ENCODE measurements around the gene APMAP. TPM values are rescaled to one million over a fixed set of nuclear protein-coding genes. Genes with fewer than 3 reads are reported as not detected.

APMAP gene
- total RNA-seq, 1 donor from 2014 or later = 76.3 TPM

DNA sequence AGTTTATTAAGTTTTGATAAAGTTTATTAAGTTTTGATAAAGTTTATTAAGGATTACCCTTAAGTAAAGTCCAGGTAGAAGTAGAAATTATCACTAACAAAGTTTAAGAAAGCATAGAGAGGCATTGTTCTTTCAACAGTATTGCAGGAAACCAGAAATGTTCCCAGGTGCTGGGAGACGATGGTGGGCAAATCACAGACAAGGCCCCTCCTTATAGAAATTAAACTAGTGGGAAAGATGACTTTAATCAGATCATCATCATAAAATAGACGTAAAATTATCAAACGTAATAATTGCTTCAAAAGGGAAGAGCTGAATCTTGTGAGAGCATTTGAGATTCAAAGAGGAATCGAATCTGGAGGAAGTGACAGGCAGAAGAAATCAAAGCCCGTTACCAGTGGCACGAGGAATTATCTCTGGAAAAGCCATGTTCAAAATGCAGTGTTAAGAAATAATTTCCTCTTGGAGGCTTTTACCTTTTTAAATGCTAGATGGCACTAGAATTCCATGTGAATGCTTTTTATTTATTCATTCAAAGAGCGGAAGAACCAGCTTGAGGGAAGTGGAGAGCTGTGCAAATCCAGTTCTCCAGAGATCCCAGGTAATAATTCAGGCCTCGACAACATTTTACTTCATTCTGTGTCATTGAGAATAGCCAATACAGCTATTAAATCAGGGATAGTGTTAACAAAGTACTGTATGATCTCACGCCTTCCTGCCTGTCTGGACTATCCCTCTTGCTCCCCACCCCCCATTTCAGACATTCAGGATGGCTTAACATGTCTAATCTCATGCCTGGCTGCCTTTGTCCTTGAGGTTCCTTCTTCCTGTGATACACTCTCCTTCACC lies 1.0 kb upstream of the APMAP start:
- Mint-ChIP-seq H3K27me3 (ENCODE audit: unreplicated experiment) (peaks cover 17% of the 10 kb centered on the region), H3K27ac (ENCODE audit: unreplicated experiment) (peak overlapping the region; percentile 95), H3K9me3 (ENCODE audit: unreplicated experiment) (no peaks in the 10 kb centered on the region), H3K4me3 (ENCODE audit: unreplicated experiment) (peak overlapping the region; percentile 92), H3K4me1 (ENCODE audit: unreplicated experiment) (peaks cover 42% of the 10 kb centered on the region), H3K36me3 (ENCODE audit: unreplicated experiment) (peaks cover 2% of the 10 kb centered on the region)
- TF ChIP-seq, protein P1, sequence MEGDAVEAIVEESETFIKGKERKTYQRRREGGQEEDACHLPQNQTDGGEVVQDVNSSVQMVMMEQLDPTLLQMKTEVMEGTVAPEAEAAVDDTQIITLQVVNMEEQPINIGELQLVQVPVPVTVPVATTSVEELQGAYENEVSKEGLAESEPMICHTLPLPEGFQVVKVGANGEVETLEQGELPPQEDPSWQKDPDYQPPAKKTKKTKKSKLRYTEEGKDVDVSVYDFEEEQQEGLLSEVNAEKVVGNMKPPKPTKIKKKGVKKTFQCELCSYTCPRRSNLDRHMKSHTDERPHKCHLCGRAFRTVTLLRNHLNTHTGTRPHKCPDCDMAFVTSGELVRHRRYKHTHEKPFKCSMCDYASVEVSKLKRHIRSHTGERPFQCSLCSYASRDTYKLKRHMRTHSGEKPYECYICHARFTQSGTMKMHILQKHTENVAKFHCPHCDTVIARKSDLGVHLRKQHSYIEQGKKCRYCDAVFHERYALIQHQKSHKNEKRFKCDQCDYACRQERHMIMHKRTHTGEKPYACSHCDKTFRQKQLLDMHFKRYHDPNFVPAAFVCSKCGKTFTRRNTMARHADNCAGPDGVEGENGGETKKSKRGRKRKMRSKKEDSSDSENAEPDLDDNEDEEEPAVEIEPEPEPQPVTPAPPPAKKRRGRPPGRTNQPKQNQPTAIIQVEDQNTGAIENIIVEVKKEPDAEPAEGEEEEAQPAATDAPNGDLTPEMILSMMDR (IDR thresholded peaks at IDR 0.05) = peak; percentile 58
- no peak for DNase-seq (ENCODE audit: extremely low spot score, unreplicated experiment)

DNA sequence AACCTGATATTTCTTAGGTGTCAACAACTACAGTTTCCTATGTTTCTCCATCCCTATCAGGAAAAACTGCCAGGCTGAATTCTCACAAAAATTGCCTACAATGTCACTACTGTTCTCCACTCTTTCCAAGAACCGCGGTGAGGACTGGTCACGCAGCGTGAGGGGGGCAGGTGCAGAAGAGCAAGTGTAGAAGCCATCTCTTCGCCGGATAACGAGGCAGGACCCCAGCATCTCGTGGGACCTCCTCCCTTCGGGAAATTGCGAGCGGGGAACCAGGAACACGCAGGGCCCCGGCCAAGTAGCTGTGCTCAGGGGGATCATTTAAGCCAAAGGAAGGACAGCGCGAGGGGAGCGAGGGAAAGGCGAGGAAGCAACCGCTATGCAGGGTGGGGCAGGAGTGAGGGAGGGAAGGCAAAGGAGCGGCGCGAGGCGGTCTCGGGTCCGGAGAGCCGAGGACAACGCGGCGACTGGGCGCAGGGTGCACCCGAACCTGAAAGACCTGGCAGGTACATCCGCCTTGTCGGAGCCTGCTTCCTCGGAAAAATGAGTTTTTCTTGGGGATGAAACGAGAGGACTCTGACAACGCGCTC lies 559 bp downstream of the APMAP start:
- Mint-ChIP-seq H3K9me3 (ENCODE audit: unreplicated experiment) (no peaks in the 10 kb centered on the region), H3K36me3 (ENCODE audit: unreplicated experiment) (peaks cover 2% of the 10 kb centered on the region), H3K4me3 (ENCODE audit: unreplicated experiment) (peak overlapping the region; percentile 92), H3K4me1 (ENCODE audit: unreplicated experiment) (peaks cover 42% of the 10 kb centered on the region), H3K27ac (ENCODE audit: unreplicated experiment) (peak overlapping the region; percentile 95), H3K27me3 (ENCODE audit: unreplicated experiment) (peaks cover under 1% of the 10 kb centered on the region)
- TF ChIP-seq, protein P1 (IDR thresholded peaks at IDR 0.05) = no peak
- no peak for DNase-seq (ENCODE audit: extremely low spot score, unreplicated experiment)

DNA sequence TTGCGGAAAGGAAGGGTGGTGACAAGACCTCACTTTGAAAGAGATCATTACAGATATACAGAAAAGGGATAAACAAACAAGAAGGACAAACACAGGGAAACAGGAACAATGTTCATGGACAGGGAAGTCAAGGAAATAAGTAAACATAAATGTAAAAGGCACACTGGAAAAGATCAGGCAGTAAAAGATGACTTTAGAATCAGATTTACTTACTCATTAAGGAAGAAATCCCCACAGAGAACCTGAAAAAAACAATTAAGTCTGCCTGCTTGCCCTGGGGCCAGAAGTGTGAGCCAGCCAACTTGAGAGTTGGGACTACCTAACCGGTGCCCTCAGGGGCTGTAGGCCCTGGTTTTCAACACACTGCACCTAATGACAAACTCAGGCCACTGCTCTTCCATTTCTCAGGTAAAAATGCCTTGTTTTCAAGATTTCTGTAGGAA lies 1.7 kb downstream of the APMAP start:
- H3K4me1 Mint-ChIP-seq (ENCODE audit: unreplicated experiment) = peaks cover 38% of the 10 kb centered on the region
- TF ChIP-seq, protein P1 (IDR thresholded peaks at IDR 0.05) = no peak
- no peaks in the 10 kb centered on the region for H3K9me3 Mint-ChIP-seq (ENCODE audit: unreplicated experiment)
- H3K27me3 Mint-ChIP-seq (ENCODE audit: unreplicated experiment) = no peaks in the 10 kb centered on the region
- no peak overlapping the region for H3K27ac Mint-ChIP-seq (ENCODE audit: unreplicated experiment)
- peaks cover 2% of the 10 kb centered on the region for H3K36me3 Mint-ChIP-seq (ENCODE audit: unreplicated experiment)
- H3K4me3 Mint-ChIP-seq (ENCODE audit: unreplicated experiment) = peak overlapping the region; percentile 92
- peak; percentile 44 for DNase-seq (ENCODE audit: extremely low spot score, unreplicated experiment)

DNA sequence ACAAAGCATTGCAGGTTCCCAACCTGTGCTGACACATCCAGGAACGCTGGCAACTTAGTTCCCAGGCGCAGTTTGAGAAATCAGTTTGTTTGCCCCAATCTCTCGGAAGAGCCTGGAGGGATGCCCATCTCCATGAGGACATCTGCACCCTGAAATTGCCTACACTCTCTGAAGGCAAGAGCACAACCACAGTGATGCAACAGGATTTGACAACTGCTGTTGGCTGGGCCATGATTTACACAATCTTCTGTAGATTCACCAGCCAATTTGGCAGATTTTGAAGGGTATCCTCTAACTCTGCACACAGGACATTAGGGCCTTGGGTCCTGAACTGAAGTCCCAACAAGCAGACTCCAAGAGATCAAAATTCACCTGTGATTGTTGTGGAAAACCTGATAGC lies 3.4 kb downstream of the APMAP start:
- Mint-ChIP-seq H3K4me3 (ENCODE audit: unreplicated experiment) (no peak overlapping the region), H3K27me3 (ENCODE audit: unreplicated experiment) (no peaks in the 10 kb centered on the region), H3K27ac (ENCODE audit: unreplicated experiment) (no peak overlapping the region), H3K36me3 (ENCODE audit: unreplicated experiment) (peaks cover 2% of the 10 kb centered on the region), H3K4me1 (ENCODE audit: unreplicated experiment) (peaks cover 30% of the 10 kb centered on the region), H3K9me3 (ENCODE audit: unreplicated experiment) (no peaks in the 10 kb centered on the region)
- TF ChIP-seq, protein P1 (IDR thresholded peaks at IDR 0.05) = no peak
- no peak for DNase-seq (ENCODE audit: extremely low spot score, unreplicated experiment)

All from osteocyte (in vitro differentiated cells).